OCI-LY7 (cell line): ENCODE results near the gene TRIM50.

Source experiments
- EZH2phosphoT487 ChIP-seq: fragments of 200-600 bp; sonication (generic); IDR thresholded peaks from 2 replicates; pipeline ENCODE4 v1.6.1; 2018; ENCODE audit warnings: low read depth, borderline replicate concordance, mild to moderate bottlenecking, mixed run types, antibody characterized with exemption, low read length, moderate library complexity, mixed read lengths
- TF ChIP-seq, protein P1 (sequence below): fragments of 200-600 bp; sonication (generic); conservative IDR thresholded peaks from 2 replicates; pipeline ENCODE4 v1.5.1; 2014; ENCODE audit warnings: mild to moderate bottlenecking, antibody characterized with exemption, low read length, moderate library complexity, mixed read lengths

- TF ChIP-seq, protein P1, sequence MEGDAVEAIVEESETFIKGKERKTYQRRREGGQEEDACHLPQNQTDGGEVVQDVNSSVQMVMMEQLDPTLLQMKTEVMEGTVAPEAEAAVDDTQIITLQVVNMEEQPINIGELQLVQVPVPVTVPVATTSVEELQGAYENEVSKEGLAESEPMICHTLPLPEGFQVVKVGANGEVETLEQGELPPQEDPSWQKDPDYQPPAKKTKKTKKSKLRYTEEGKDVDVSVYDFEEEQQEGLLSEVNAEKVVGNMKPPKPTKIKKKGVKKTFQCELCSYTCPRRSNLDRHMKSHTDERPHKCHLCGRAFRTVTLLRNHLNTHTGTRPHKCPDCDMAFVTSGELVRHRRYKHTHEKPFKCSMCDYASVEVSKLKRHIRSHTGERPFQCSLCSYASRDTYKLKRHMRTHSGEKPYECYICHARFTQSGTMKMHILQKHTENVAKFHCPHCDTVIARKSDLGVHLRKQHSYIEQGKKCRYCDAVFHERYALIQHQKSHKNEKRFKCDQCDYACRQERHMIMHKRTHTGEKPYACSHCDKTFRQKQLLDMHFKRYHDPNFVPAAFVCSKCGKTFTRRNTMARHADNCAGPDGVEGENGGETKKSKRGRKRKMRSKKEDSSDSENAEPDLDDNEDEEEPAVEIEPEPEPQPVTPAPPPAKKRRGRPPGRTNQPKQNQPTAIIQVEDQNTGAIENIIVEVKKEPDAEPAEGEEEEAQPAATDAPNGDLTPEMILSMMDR: no peak
- no peak for TF ChIP-seq EZH2phosphoT487
Observed at GRCh38 chr7:73303546-73303945, 24.3 kb downstream of the TRIM50 start.
